H1 (cell line): ENCODE results near the gene THAP2. TPM values are rescaled to one million over a fixed set of nuclear protein-coding genes. Genes with fewer than 3 reads are reported as not detected.

Experiments used
- EGR1 ChIP-seq: IDR thresholded peaks from 2 replicates; pipeline ENCODE4 v1.6.1; 2011; ENCODE audit warnings: low read depth, low read length, borderline replicate concordance
- NRF1 ChIP-seq: IDR thresholded peaks from 2 replicates; pipeline ENCODE4 v1.6.1; 2011; ENCODE audit warnings: mild to moderate bottlenecking, low read depth, low read length, improper control_type of control experiment
- PHF8 ChIP-seq: fragments of 200-600 bp; sonication (generic); conservative IDR thresholded peaks from 2 replicates; pipeline ENCODE4 v1.7.1; 2012; ENCODE audit warnings: low read depth, mild to moderate bottlenecking, inconsistent platforms, low read length, moderate library complexity
- POLR2A ChIP-seq, 2 experiments: IDR thresholded peaks; 1 replicate in 1 of 2; 2 replicates in 1 of 2; pipeline ENCODE4 v1.6.1; 2011; ENCODE audit warnings: low read depth in 2 of 2, low read length in 2 of 2, mild to moderate bottlenecking in 2 of 2; ENCODE audit errors: control extremely low read depth in 1 of 2
- SP2 ChIP-seq: IDR thresholded peaks from 2 replicates; pipeline ENCODE4 v1.6.1; 2012; ENCODE audit warnings: mild to moderate bottlenecking, low read length, inconsistent platforms
- polyA plus RNA-seq, 7 experiments: library from polyadenylated mRNA; depleted of rRNA in 3 of 7; stranded (reverse) in 5 of 7; unstranded in 2 of 7; fragments of >200 nt in 5 of 7; fragments of 200-250 nt in 2 of 7; gene quantifications; 1 replicate in 5 of 7; 2 replicates in 1 of 7; 4 replicates in 1 of 7; pipeline versions ENCODE4 v1.2.1 to v1.2.3, GENCODE V29; 2011 to 2013; ENCODE audit warnings: missing spikeins in 2 of 7, mixed read lengths in 2 of 7
- total RNA-seq: library from RNA; stranded (reverse); fragmentation: NEBNext Ultra II Directional; extraction: Animal tissue kit (Norgen Biotek cat#: 25700); gene quantifications from 2 replicates; pipeline ENCODE4 v1.2.1, GENCODE V29; 2021

Gene THAP2
- total and polyA plus RNA-seq, 2 of the 8 experiments (the other 6 are each of a cell fraction or from before 2014, with no cell fraction given): 1.8 to 5.3 TPM

- no peak for TF ChIP-seq PHF8
- no peak for TF ChIP-seq NRF1
- no peak for TF ChIP-seq SP2
- TF ChIP-seq EGR1: no peak
- TF ChIP-seq POLR2A (IDR thresholded peaks at IDR 0.05; ENCODE audit: control extremely low read depth in 1 of 2, low read depth in 2 of 2, low read length in 2 of 2): no peak
- TF ChIP-seq, all 59 proteins: peak for 0
These were observed 62.4 kb downstream of the THAP2 start (continued) for GRCh38 chr12:71726548-71726947.
